GM19467 (cell line): Measurements from ENCODE around the gene CPSF3.
"Not testable (repeated sequence)": the region's sequence is repeated elsewhere in the genome, so short reads cannot be mapped to it uniquely, and the experiment has no call there.

Experiments
- ATAC-seq: cut with Tn5 transposase; IDR thresholded peaks from one replicate; pipeline ENCODE4 v1.9.1; 2021; ENCODE audit warnings: mild to moderate bottlenecking, moderate library complexity; ENCODE audit not compliant: unreplicated experiment

CPSF3 gene

GRCh38 chr2:9498210-9498609 lies 74.8 kb downstream of the CPSF3 start:
- ATAC-seq = no peak

GRCh38 chr2:9508931-9509330 lies 85.5 kb downstream of the CPSF3 start:
- ATAC-seq = no peak

GRCh38 chr2:9513946-9514345 lies 90.5 kb downstream of the CPSF3 start:
- not testable (repeated sequence) for ATAC-seq

- ATAC-seq = no peak
Observed at GRCh38 chr2:9517118-9517782, 93.8 kb downstream of the CPSF3 start.

- ATAC-seq = no peak
Observed at GRCh38 chr2:9518163-9518562, 94.7 kb downstream of the CPSF3 start.

GRCh38 chr2:9518780-9519179 lies 95.3 kb downstream of the CPSF3 start:
- ATAC-seq = no peak

- no peak for ATAC-seq
Observed at GRCh38 chr2:9519250-9519649, 95.8 kb downstream of the CPSF3 start.
